Thymus (tissue), 11 donors: Measurements from ENCODE around the gene B4GALT1. TPM values are rescaled to one million over a fixed set of nuclear protein-coding genes. Genes with fewer than 3 reads are reported as not detected.
A peak's percentile ranks its signal among the peaks of the same experiment; 100 is the strongest.

ENCODE experiments used
- DNase-seq, 9 donors: peaks; one replicate each; pipeline ENCODE4 v3.0.0-alpha.2; 2013; ENCODE audit warnings: low spot score in 9 of 9, low read depth in 6 of 9, missing footprints in 1 of 9
- H3K27ac ChIP-seq, 2 donors: one replicate each; pipeline ENCODE4 v1.5.1; 2013; ENCODE audit warnings: control low read depth in 1 of 2, low read depth in 1 of 2, low read length in 1 of 2, mild to moderate bottlenecking in 1 of 2, moderate library complexity in 1 of 2
- H3K27me3 ChIP-seq, 2 donors: one replicate each; pipeline ENCODE4 v1.5.1; 2013; ENCODE audit warnings: low read length in 1 of 2; ENCODE audit not compliant: control insufficient read depth in 2 of 2, insufficient read depth in 1 of 2
- H3K36me3 ChIP-seq, 2 donors: one replicate each; pipeline ENCODE4 v1.5.1; 2013; ENCODE audit warnings: low read length in 1 of 2, mild to moderate bottlenecking in 1 of 2, moderate library complexity in 1 of 2; ENCODE audit not compliant: control insufficient read depth in 2 of 2, insufficient read depth in 2 of 2
- H3K4me1 ChIP-seq, 2 donors: one replicate each; pipeline ENCODE4 v1.5.1; 2013; ENCODE audit warnings: low read length in 2 of 2; ENCODE audit not compliant: control insufficient read depth in 2 of 2, insufficient read depth in 2 of 2
- H3K4me3 ChIP-seq, 2 donors: one replicate each; pipeline ENCODE4 v1.5.1; 2013; ENCODE audit warnings: low read length in 2 of 2, control low read depth in 1 of 2, mild to moderate bottlenecking in 1 of 2
- H3K9me3 ChIP-seq, 2 donors: one replicate each; pipeline ENCODE4 v1.5.1; 2013; ENCODE audit warnings: low read length in 1 of 2, mild to moderate bottlenecking in 1 of 2; ENCODE audit not compliant: control insufficient read depth in 2 of 2, insufficient read depth in 1 of 2
- WGBS: extraction: QIAGEN DNeasy Blood & Tissue Kit; methylation state at CpG from one replicate; pipeline ENCODE4 v1.1.7; 2013; 5-methylcytosine and 5-hydroxymethylcytosine counted together
- polyA plus RNA-seq: library from polyadenylated mRNA; stranded (reverse); fragments of 200-250 nt; gene quantifications from one replicate; pipeline ENCODE4 v1.2.3, GENCODE V29; 2013
- total RNA-seq: library from RNA; stranded (reverse); fragments of 120-200 nt; gene quantifications from one replicate; pipeline ENCODE4 v1.2.4, GENCODE V29; 2013
- donor health status: healthy.

B4GALT1 gene
- total and polyA plus RNA-seq, 2 donors = 6.9 to 37.1 TPM

- 89% methylated on average over 14 of the region's 14 CpGs for WGBS
- Histone ChIP-seq H3K9me3 (no peaks in the 10 kb centered on the region), H3K4me1 (peaks cover 11 to 47% of the 10 kb centered on the region in 2 donors), H3K4me3 (no peak overlapping the region), H3K36me3 (peaks cover 53 to 75% of the 10 kb centered on the region in 2 donors), H3K27ac (peak overlapping the region in 1 of 2 donors; percentile 21), H3K27me3 (no peaks in the 10 kb centered on the region)
- DNase-seq = no peak
Measured at GRCh38 chr9:33129886-33130881, 37.0 kb downstream of the B4GALT1 start.

GRCh38 chr9:33129251-33129885 lies 37.8 kb downstream of the B4GALT1 start:
- WGBS = 98% methylated on average over 5 of the region's 5 CpGs

GRCh38 chr9:33128570-33128969 lies 38.6 kb downstream of the B4GALT1 start:
- 96% methylated on average over 4 of the region's 4 CpGs for WGBS
- Histone ChIP-seq H3K9me3 (no peaks in the 10 kb centered on the region), H3K4me3 (no peak overlapping the region), H3K27me3 (no peaks in the 10 kb centered on the region), H3K27ac (no peak overlapping the region), H3K4me1 (peaks cover 15 to 47% of the 10 kb centered on the region in 2 donors), H3K36me3 (peaks cover 52 to 69% of the 10 kb centered on the region in 2 donors)
- no peak for DNase-seq

More at GRCh38 chr9:33129251-33129885, 37.8 kb downstream of the B4GALT1 start:
- Histone ChIP-seq H3K27me3 (no peaks in the 10 kb centered on the region), H3K4me3 (no peak overlapping the region), H3K36me3 (peaks cover 55 to 69% of the 10 kb centered on the region in 2 donors), H3K9me3 (no peaks in the 10 kb centered on the region), H3K4me1 (peaks cover 15 to 47% of the 10 kb centered on the region in 2 donors), H3K27ac (no peak overlapping the region)
- DNase-seq = no peak

- no peaks in the 10 kb centered on the region for H3K9me3 ChIP-seq
- H3K27me3 ChIP-seq = no peaks in the 10 kb centered on the region
- no peak for DNase-seq
- H3K4me1 ChIP-seq = peaks cover 15 to 41% of the 10 kb centered on the region in 2 donors
- no peak overlapping the region for H3K4me3 ChIP-seq
- 87% methylated on average over 5 of the region's 5 CpGs for WGBS
- H3K27ac ChIP-seq = no peak overlapping the region
- peaks cover 46 to 66% of the 10 kb centered on the region in 2 donors for H3K36me3 ChIP-seq
Measured at GRCh38 chr9:33127881-33128280, 39.3 kb downstream of the B4GALT1 start.

GRCh38 chr9:33125871-33126823 lies 41.0 kb downstream of the B4GALT1 start:
- peaks cover 15 to 35% of the 10 kb centered on the region in 2 donors for H3K4me1 ChIP-seq
- H3K9me3 ChIP-seq = no peaks in the 10 kb centered on the region
- peaks cover 36 to 55% of the 10 kb centered on the region in 2 donors for H3K36me3 ChIP-seq
- DNase-seq = peak in 1 of 9 donors; percentile 23
- 80% methylated on average over 8 of the region's 8 CpGs for WGBS
- H3K4me3 ChIP-seq = no peak overlapping the region
- H3K27me3 ChIP-seq = no peaks in the 10 kb centered on the region
- peak overlapping the region in 1 of 2 donors; percentile 5 for H3K27ac ChIP-seq

- H3K4me1 ChIP-seq = peaks cover 15 to 29% of the 10 kb centered on the region in 2 donors
- no peak overlapping the region for H3K4me3 ChIP-seq
Measured at GRCh38 chr9:33125461-33125860, 41.7 kb downstream of the B4GALT1 start.

GRCh38 chr9:33124751-33125381 lies 42.3 kb downstream of the B4GALT1 start:
- H3K9me3 ChIP-seq = no peaks in the 10 kb centered on the region
- no peaks in the 10 kb centered on the region for H3K27me3 ChIP-seq
- H3K4me3 ChIP-seq = no peak overlapping the region
- WGBS = 78% methylated on average over 9 of the region's 9 CpGs
- peaks cover 31 to 52% of the 10 kb centered on the region in 2 donors for H3K36me3 ChIP-seq
- peak in 2 of 9 donors; percentile 41 to 69 for DNase-seq
- H3K4me1 ChIP-seq = peaks cover 15 to 29% of the 10 kb centered on the region in 2 donors
- H3K27ac ChIP-seq = peak overlapping the region in 1 of 2 donors; percentile 5

More at GRCh38 chr9:33125461-33125860, 41.7 kb downstream of the B4GALT1 start:
- Histone ChIP-seq H3K27me3 (no peaks in the 10 kb centered on the region), H3K27ac (peak overlapping the region in 1 of 2 donors; percentile 5), H3K9me3 (no peaks in the 10 kb centered on the region), H3K36me3 (peaks cover 31 to 52% of the 10 kb centered on the region in 2 donors)
- 84% methylated on average over 3 of the region's 3 CpGs for WGBS
- no peak for DNase-seq

GRCh38 chr9:33124046-33124445 lies 43.1 kb downstream of the B4GALT1 start:
- peak overlapping the region in 1 of 2 donors; percentile 5 for H3K27ac ChIP-seq
- DNase-seq = no peak
- peaks cover 23 to 51% of the 10 kb centered on the region in 2 donors for H3K36me3 ChIP-seq
- H3K9me3 ChIP-seq = no peaks in the 10 kb centered on the region
- no peak overlapping the region for H3K4me3 ChIP-seq
- peaks cover 15 to 29% of the 10 kb centered on the region in 2 donors for H3K4me1 ChIP-seq
- no peaks in the 10 kb centered on the region for H3K27me3 ChIP-seq
- WGBS = 96% methylated on average over 5 of the region's 5 CpGs
